Peyer's patch (tissue), 4 donors: ENCODE data around the gene LRP10.

Experiments used
- POLR2A ChIP-seq, 2 donors: fragments of 450-650 bp; IDR thresholded peaks; one replicate each; pipeline ENCODE4 v1.5.1; 2017; ENCODE audit warnings: antibody characterized with exemption in 2 of 2, mild to moderate bottlenecking in 2 of 2, moderate library complexity in 2 of 2
- TF ChIP-seq, protein P1 (sequence below), 6 experiments: fragments of 450-650 bp in 4 of 6; fragments of 200-600 bp in 2 of 6; sonication (generic) in 1 of 6; IDR thresholded peaks; one replicate each; pipeline ENCODE4 v1.5.1; 2017 to 2019; ENCODE audit warnings: antibody characterized with exemption in 6 of 6, mild to moderate bottlenecking in 3 of 6, moderate library complexity in 1 of 6

DNA sequence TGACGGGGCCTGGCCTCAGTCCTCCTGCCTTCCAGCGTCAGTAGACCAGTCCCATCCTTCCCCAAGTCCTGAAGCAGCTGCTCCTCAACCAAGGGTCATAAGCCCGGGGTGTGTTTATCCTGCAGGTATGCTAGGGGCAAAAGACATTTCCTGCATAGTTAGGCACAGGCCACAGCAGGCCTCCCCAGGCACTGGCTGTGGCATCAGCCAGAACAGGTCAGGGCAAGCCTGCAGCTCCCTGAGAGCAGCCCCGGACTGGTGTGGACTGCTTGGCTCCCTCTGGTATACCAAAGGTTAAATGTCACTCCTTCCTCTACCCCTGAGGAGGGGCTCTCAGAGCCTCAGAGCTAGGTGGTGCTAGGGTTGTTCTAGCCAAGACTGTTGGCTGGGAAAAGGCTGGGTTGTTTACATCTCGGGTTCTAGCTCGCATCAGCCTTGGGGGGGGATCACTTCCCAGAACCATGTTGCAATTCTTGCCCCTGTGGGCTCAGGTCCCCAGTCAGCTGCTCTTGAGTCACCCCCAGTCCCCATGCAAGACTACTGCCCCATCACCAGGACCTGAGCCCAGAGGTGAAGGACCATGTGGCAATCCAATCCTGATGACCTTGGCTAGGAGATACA is 32.3 kb upstream of the LRP10 start:
- TF ChIP-seq, protein P1, sequence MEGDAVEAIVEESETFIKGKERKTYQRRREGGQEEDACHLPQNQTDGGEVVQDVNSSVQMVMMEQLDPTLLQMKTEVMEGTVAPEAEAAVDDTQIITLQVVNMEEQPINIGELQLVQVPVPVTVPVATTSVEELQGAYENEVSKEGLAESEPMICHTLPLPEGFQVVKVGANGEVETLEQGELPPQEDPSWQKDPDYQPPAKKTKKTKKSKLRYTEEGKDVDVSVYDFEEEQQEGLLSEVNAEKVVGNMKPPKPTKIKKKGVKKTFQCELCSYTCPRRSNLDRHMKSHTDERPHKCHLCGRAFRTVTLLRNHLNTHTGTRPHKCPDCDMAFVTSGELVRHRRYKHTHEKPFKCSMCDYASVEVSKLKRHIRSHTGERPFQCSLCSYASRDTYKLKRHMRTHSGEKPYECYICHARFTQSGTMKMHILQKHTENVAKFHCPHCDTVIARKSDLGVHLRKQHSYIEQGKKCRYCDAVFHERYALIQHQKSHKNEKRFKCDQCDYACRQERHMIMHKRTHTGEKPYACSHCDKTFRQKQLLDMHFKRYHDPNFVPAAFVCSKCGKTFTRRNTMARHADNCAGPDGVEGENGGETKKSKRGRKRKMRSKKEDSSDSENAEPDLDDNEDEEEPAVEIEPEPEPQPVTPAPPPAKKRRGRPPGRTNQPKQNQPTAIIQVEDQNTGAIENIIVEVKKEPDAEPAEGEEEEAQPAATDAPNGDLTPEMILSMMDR (IDR thresholded peaks at IDR 0.05): no peak
- TF ChIP-seq POLR2A (IDR thresholded peaks at IDR 0.05): peak in 1 of 2 donors; percentile 20
